MG63 (cell line): ENCODE measurements around the gene HTN1. TPM values are rescaled to one million over a fixed set of nuclear protein-coding genes. Genes with fewer than 3 reads are reported as not detected.
"Not testable (repeated sequence)": the region's sequence is repeated elsewhere in the genome, so short reads cannot be mapped to it uniquely, and the experiment has no call there.

ENCODE experiments used
- DNase-seq: peaks from one replicate; pipeline ENCODE4 v3.0.0-alpha.2; 2020
- H3K27me3 ChIP-seq: fragments of 250-450 bp; sonication (Bioruptor Pico); 2 replicates; pipeline ENCODE4 v1.5.1; 2020; ENCODE audit warnings: mild to moderate bottlenecking, moderate library complexity
- H3K36me3 ChIP-seq: fragments of 250-450 bp; sonication (Bioruptor Pico); 2 replicates; pipeline ENCODE4 v1.5.1; 2020; ENCODE audit warnings: mild to moderate bottlenecking, moderate library complexity
- H3K4me3 ChIP-seq: fragments of 250-450 bp; sonication (Bioruptor Pico); 2 replicates; pipeline ENCODE4 v1.5.1; 2020; ENCODE audit warnings: mild to moderate bottlenecking, moderate library complexity
- H3K9me3 ChIP-seq: fragments of 250-450 bp; sonication (Bioruptor Pico); 2 replicates; pipeline ENCODE4 v1.5.1; 2020; ENCODE audit warnings: mild to moderate bottlenecking, moderate library complexity
- total RNA-seq: library from RNA; depleted of rRNA; stranded (reverse); fragments of >200 nt; shearing (Covaris generic); gene quantifications from 2 replicates; pipeline ENCODE4 v1.2.3, GENCODE V29; 2014; ENCODE audit warnings: low replicate concordance; rRNA removed

The HTN1 gene
- not detected in 2 replicates for total RNA-seq

DNA sequence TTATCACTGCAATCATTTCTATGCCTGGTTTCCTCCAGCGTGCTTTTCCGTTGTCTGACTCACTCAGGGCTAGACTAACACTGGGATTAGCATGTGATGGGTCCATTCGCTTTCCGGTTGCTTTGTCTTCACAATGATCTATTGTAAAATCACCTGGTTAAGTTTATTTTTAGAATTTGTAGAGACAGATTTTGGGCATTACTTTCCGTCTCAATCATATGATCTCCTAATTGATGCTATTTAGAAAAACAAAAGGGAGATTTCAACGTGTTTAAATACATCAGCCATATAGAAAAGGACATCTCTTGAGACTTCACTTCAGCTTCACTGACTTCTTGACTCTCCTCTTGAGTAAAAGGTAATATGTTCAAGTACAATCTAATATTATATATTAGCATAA is at the start of gene HTN1:
Gene HTN1, plus strand, starts transcription at position 301 of the 400 bp plus-strand sequence. CDS start 2,639 bp downstream, outside the sequence.
- not testable (repeated sequence) for H3K27me3 ChIP-seq, H3K4me3 ChIP-seq, H3K9me3 ChIP-seq, H3K36me3 ChIP-seq, DNase-seq

DNA sequence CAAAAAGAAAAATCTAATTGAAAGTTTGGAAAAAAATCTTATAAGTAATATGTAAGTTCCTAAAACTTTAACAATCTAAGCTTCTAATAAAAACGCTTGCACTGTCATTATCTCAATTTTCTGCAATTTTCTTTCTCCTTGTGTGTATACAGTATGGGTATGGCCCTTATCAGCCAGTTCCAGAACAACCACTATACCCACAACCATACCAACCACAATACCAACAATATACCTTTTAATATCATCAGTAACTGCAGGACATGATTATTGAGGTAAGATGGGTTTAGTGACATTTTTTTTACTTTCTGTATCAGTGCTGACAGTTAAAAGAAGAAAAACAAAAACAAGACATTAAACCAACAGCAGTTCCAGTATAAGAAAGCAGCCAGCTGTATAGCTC is 49.5 kb upstream of the HTN1 start:
- Histone ChIP-seq H3K9me3 (no peaks in the 10 kb centered on the region), H3K27me3 (no peaks in the 10 kb centered on the region), H3K36me3 (no peaks in the 10 kb centered on the region), H3K4me3 (no peak overlapping the region)
- DNase-seq = no peak

DNA sequence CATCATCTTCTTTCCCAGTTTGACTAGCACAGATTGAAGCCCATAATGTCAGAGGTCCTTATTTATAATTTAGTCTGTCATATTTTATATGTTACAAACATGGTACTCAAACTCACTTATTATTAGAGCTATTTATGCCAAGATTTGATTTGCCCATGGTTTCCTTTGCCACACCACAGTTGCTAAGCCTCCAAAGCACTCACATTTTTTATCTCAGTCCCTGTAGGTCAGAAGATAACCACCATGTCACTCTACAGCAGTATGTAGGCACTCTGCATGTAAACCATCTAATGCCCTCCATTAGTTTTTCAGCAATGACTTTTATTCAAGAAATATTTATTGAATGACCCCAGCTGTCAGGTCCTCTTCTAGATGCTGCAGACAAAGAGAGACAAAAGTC is 47.7 kb upstream of the HTN1 start:
- DNase-seq = no peak
- Histone ChIP-seq H3K4me3 (no peak overlapping the region), H3K9me3 (no peaks in the 10 kb centered on the region), H3K36me3 (no peaks in the 10 kb centered on the region), H3K27me3 (no peaks in the 10 kb centered on the region)

DNA sequence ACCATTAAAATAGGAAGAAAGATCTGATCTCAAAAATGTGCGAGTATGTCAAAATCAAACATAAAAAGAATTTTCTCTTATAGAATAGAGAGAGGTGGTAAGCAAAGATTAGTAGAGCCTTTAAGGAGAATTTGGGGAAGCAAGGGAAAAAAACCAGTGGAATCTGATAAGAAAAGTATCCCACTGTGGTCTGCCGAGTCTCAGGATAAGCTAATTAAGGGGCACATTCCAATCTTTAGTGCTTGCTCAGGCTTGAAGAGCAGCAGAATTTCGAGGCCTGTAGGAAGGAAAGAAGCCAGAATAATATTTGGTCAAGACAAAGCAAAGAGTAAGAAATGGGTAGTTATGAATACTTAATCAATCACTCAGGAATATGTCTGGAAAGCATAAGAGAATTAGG is 41.5 kb upstream of the HTN1 start:
- Histone ChIP-seq H3K4me3 (no peak overlapping the region), H3K36me3 (no peaks in the 10 kb centered on the region), H3K27me3 (no peaks in the 10 kb centered on the region), H3K9me3 (no peaks in the 10 kb centered on the region)
- no peak for DNase-seq

DNA sequence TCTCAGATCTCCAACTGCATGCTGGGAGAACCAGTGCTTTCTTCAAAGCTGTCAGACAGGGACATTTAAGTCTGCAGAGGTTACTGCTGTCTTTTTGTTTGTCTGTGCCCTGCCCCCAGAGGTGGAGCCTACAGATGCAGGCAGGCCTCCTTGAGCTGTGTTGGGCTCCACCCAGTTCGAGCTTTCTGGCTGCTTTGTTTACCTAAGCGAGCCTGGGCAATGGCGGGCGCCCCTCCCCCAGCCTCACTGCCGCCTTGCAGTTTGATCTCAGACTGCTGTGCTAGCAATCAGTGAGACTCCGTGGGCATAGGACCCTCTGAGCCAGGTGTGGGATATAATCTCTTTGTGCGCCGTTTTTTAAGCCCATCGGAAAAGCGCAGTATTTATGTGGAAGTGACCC is 31.2 kb upstream of the HTN1 start:
- not testable (repeated sequence) for H3K4me3 ChIP-seq, DNase-seq, H3K36me3 ChIP-seq, H3K9me3 ChIP-seq, H3K27me3 ChIP-seq

DNA sequence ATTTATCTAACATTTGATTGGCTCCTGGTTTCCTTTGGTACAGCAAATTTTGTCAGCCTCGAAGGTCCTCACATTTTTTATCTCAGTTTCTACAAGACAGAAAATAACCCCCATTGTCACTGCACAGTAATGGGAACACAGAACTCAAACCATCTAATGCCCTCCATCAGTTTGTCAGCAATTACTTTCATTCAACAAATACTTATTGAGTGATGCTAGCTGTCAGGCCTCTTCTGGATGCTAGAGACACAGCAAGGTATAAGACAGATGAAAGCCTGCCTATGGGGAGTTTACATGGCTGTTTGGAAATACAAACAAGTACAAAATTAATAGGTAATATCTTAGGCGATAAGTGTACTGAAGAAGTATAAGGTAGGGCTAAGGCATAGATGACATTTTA is 27.0 kb upstream of the HTN1 start:
- no peaks in the 10 kb centered on the region for H3K36me3 ChIP-seq
- no peaks in the 10 kb centered on the region for H3K27me3 ChIP-seq
- no peaks in the 10 kb centered on the region for H3K9me3 ChIP-seq
- DNase-seq = no peak
- no peak overlapping the region for H3K4me3 ChIP-seq

DNA sequence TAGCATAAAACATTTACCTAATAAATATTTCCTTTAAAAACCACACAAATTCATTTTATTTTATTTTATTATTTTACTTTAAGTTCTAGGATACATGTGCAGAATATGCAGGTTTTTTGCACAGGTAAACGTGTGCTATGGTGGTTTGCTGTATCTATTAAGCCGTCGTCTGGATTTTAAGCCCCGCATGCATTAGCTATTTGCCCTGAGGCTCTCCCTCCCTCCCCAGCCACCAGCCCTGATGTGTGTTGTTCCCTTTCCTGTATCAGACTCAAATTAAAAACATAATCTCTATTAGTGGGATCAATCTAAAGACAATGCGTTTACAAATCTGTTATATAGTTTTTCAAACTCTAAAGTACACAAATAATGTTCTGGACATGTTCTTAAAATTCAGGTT is 23.2 kb upstream of the HTN1 start:
- DNase-seq = no peak
- H3K27me3 ChIP-seq = no peaks in the 10 kb centered on the region
- H3K4me3 ChIP-seq = no peak overlapping the region
- H3K36me3 ChIP-seq = no peaks in the 10 kb centered on the region
- no peaks in the 10 kb centered on the region for H3K9me3 ChIP-seq

DNA sequence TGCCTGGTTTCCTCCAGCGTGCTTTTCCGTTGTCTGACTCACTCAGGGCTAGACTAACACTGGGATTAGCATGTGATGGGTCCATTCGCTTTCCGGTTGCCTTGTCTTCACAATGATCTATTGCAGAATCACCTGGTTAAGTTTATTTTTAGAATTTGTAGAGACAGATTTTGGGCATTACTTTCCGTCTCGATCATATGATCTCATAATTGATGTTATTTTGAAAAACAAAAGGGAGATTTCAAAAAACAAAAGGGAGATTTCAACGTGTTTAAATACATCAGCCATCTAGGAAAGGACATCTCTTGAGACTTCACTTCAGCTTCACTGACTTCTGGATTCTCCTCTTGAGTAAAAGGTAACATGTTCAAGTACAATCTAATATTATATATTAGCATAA is 22.1 kb upstream of the HTN1 start, which contains the start of gene HTN3:
Gene HTN3, plus strand, starts transcription at position 301 of the 400 bp plus-strand sequence. CDS start 2,282 bp downstream, outside the sequence.
- not testable (repeated sequence) for H3K27me3 ChIP-seq, DNase-seq

DNA sequence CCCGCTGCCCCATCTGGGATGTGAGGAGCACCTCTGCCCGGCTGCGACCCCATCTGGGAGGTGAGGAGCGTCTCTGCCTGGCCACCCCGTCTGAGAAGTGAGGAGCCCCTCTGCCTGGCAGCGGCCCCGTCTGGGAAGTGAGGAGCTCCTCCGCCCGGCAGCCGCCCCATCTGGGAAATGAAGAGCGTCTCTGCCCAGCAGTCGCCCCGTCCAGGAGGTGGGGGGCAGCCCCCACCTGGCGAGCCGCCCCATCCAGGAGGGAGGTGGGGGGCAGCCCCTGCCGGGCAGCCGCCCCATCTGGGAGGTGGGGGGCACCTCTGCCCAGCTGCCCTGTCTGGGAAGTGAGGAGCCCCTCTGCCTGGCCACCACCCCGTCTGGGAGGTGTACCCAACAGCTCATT is 12.7 kb upstream of the HTN1 start:
- not testable (repeated sequence) for H3K9me3 ChIP-seq, H3K27me3 ChIP-seq, DNase-seq, H3K4me3 ChIP-seq, H3K36me3 ChIP-seq

More for the DNA sequence above, 22.1 kb upstream of the HTN1 start, which contains the start of gene HTN3:
- H3K4me3 ChIP-seq, H3K36me3 ChIP-seq, H3K9me3 ChIP-seq: not testable (repeated sequence)

DNA sequence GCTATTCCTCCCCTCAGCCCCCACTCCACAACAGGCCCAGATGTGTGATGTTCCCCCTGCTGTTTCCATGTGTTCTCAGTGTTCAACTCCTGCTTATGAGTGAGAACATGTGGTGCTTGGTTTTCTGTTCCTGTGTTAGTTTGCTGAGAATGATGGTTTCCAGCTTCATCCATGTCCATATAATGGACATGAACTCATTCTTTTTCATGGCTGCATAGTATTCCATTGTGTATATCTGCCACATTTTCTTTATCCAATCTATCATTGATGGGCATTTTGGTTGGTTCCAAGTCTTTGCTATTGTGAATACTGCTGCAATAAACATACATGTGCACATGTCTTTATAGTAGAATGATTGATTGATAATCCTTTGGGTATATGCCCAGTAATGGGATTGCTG is 10.3 kb upstream of the HTN1 start:
- H3K9me3 ChIP-seq, DNase-seq, H3K36me3 ChIP-seq, H3K4me3 ChIP-seq, H3K27me3 ChIP-seq: not testable (repeated sequence)

DNA sequence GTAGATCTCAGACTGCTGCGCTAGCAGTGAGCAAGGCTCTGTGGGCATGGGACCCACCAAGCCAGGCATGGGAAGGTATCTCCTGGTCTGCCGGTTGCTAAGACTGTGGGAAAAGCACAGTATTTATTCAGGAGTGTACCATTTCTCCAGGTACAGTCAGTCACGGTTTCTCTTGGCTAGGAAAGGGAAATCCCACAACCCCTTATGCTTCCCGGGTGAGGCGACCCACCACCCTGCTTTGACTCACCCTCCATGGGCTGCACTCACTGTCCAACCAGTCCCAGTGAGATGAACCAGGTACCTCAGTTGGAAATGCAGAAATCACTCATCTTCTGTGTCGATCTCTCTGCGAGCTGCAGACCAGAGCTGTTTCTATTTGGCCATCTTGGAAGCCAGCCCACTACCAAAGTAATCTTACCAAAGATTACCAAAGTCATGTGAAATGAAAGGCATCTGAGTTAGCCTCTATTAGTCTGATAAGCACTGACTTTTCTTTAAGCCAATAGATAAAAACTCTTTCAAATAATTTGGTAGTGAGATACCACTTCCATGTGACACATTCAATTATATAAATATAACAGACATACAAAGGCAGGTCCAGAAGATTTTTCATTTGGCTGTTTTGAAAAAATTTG is 8.5 kb upstream of the HTN1 start:
- Histone ChIP-seq H3K36me3 (no peaks in the 10 kb centered on the region), H3K27me3 (no peaks in the 10 kb centered on the region), H3K9me3 (no peaks in the 10 kb centered on the region), H3K4me3 (no peak overlapping the region)
- DNase-seq = no peak

DNA sequence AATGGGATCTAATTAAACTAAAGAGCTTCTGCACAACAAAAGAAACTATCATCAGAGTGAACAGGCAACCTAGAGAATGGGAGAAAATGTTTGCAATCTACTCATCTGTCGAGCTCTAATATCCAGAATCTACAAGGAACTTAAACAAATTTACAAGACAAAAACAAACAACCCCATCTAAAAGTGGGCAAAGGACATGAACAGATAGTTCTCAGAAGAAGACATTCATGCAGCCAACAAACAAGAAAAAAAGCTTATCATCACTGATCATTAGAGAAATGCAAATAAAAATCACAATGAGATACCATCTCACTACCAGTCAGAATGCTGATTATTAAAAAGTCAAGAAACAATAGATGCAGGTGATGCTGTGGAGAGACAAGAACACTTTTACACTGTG is 6.3 kb downstream of the HTN1 start:
- not testable (repeated sequence) for H3K27me3 ChIP-seq, DNase-seq, H3K4me3 ChIP-seq, H3K36me3 ChIP-seq, H3K9me3 ChIP-seq

DNA sequence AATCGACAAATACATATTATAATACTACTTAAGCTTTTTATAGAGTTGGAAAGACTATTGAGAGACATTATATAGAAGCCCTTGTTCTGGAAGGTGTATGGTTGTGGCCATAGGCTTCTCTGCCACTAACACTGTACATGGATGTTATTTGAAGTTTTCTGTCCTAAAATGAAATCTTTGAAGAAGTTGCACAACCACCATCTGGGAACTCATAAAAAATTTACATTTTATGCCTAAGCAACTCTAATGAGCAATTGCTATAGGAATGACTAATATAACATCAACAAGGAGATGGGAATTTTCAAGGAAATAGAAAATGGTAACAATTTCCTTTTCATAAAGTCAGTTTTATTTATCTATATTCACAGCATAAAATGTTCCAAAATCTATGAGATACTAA is 7.4 kb downstream of the HTN1 start:
- Histone ChIP-seq H3K9me3 (no peaks in the 10 kb centered on the region), H3K36me3 (no peaks in the 10 kb centered on the region), H3K27me3 (no peaks in the 10 kb centered on the region), H3K4me3 (no peak overlapping the region)
- no peak for DNase-seq

DNA sequence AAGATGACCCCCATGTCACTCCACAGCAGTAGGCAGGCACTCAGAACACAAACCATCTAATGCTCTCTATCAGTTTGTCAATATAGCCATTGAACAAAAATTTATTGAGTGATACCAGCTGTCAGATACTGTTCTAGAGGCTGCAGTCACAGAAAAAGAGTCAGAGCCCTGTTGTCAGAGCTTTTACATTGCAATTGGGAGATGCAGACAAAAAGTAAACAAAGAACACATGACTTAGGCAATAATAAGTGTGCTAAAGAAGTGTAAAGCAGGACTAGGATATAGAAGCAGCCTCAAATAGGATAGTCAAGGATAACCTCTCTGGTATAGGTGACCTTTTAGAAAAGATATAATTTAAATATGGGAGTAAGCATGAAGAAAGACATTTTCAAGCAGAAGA is 8.9 kb downstream of the HTN1 start:
- H3K9me3 ChIP-seq = no peaks in the 10 kb centered on the region
- DNase-seq = no peak
- H3K4me3 ChIP-seq = no peak overlapping the region
- H3K36me3 ChIP-seq = no peaks in the 10 kb centered on the region
- no peaks in the 10 kb centered on the region for H3K27me3 ChIP-seq

DNA sequence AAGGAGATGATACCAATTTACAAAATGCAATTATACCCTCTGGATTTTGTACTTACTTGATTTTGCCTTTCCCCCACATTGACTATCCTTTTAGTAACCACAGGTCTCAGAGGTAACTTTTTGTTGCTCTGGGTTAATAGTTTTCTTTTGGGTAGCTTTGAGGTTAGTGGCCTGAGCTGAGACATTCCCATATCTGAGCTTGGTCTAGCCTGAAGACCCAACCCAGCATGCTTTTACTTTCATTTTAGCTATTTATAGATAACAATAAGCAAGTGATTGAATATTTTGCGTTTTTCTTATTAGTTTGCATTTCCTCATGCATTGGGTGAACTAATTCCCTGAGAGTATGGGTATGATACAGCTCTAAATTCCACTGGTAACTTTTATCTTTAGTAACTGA is 11.8 kb downstream of the HTN1 start:
- no peak for DNase-seq
- H3K36me3 ChIP-seq = no peaks in the 10 kb centered on the region
- no peak overlapping the region for H3K4me3 ChIP-seq
- no peaks in the 10 kb centered on the region for H3K27me3 ChIP-seq
- H3K9me3 ChIP-seq = no peaks in the 10 kb centered on the region

DNA sequence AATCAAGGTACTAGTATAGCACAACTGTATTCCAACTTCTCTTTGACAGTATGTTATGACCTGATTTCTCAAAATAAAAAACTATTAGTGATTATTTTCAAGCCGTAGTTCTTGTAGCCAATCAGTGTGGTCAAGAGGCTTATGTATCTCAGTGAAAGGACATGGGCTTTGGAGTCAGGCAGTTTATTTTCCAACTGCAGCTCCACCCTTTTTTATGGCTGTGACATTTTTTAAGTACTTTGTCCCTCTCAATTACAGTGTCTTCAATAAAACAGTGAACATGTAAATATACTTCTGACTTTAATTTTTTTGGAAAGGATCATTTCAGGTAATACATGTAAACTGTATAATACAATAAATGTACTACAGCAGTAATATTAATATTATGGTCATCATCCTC is 30.0 kb downstream of the HTN1 start:
- Histone ChIP-seq H3K36me3 (no peaks in the 10 kb centered on the region), H3K27me3 (no peaks in the 10 kb centered on the region), H3K4me3 (no peak overlapping the region), H3K9me3 (no peaks in the 10 kb centered on the region)
- no peak for DNase-seq

DNA sequence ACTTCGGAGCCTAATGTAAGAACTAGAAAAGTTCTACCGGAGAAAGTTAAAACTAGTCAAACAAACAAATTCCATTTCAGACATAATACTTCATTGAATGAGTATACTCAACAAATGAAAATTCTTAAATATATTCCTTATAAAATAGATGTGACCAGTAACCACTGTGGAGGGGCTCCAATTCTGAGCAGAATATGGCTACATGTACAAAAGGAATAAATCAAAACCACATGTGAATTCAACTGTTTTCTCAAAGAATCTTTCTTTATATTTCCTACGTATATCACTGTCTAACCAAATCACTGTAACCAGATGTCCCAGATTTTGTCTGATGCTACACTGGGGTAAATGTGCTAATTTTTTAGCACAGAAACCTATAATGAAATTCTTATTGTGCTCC is 49.0 kb downstream of the HTN1 start:
- no peak for DNase-seq
- H3K27me3 ChIP-seq = no peaks in the 10 kb centered on the region
- H3K36me3 ChIP-seq = no peaks in the 10 kb centered on the region
- no peak overlapping the region for H3K4me3 ChIP-seq
- H3K9me3 ChIP-seq = no peaks in the 10 kb centered on the region
